HG03457 (cell line): ENCODE results near the gene TRIM27.
"Not testable (repeated sequence)": the region's sequence is repeated elsewhere in the genome, so short reads cannot be mapped to it uniquely, and the experiment has no call there.

Experiments
- ATAC-seq: cut with Tn5 transposase; IDR thresholded peaks from one replicate; pipeline ENCODE4 v1.9.1; 2021; ENCODE audit warnings: moderate number of reproducible peaks; ENCODE audit not compliant: unreplicated experiment

TRIM27 gene

DNA sequence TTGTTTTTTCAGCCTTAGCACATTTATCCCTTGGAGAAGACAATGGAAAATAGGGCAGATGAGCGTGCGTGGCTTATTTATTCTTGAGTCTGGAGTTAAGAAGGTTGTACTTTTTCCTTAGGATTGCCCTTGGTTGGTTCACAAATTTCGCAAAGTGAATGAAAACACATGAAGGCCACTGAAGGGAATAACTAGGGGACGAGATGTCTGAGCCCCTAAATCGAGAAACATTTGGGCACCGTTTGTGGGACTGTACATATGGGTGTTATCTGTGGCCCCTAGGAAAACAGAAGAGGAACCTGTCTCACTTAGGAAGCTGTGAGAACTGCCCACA is 19.4 kb upstream of the TRIM27 start:
- no peak for ATAC-seq

DNA sequence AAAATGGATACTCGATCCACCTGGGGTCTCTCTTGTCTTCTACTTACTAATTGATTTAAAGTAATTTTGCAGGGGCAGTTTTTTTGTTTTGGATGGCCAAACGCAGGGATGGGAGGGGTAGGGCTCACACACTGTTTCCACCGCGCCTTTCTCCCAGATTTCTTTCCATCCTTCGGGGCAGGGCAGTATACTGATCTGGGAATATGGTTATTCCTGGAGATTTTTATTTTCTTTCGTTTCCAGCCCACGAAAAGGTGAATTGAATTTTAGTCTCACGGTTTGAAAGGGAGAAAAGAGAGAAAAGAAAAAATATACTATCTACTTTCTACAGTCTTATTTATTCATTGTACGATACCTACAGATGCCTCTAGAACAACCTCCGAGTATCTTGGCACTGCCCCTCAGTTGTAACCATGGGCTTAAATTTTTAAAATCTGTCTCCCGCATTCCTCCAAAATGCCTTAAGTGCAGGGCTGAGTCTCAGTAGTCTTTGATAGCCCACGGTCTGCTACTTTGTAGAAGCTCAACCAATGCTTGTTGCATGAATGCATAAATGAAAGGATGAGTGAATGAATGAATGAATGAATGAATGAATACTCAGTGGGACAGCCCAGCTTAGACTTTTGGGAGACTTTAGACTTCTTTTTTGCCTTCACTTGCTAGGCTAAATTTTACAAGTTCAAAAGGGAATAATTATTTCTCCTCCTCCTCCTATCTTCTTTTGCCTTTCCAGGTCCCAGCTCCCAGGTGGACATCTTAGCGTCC is 18.1 kb upstream of the TRIM27 start:
- no peak for ATAC-seq

DNA sequence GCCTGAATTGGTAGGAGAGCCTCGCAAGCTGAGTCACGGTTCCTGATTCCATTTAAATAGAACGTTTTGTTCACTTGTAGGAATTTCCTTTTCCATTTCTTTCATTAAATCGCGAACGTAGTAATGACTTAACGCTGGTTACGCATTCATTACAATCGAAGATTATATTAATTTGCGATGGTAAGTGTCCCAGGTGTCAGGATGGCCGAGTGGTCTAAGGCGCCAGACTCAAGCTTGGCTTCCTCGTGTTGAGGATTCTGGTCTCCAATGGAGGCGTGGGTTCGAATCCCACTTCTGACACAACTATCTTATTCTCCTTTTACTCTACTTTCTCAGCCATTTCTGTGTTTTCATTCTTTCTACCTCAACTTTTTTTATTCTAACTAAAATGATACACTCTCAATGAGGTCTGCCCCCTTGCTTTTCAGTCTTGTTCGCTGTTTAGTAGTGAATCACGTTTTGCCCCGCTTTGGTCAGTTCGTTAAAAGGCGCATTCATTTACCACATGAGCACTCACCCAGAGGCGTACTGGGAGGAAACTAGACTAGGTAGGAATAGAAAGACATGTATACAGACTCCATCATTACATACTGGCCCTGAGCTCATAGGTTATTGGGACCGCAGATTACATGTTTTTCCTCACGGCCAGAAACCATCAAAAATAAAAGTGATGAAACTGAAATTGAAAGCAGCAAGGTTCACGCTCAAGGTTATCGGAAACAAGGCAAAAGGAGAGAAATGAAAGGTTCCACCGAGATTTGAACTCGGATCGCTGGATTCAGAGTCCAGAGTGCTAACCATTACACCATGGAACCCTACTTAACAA is 17.3 kb upstream of the TRIM27 start:
- ATAC-seq, result peak; percentile 51

DNA sequence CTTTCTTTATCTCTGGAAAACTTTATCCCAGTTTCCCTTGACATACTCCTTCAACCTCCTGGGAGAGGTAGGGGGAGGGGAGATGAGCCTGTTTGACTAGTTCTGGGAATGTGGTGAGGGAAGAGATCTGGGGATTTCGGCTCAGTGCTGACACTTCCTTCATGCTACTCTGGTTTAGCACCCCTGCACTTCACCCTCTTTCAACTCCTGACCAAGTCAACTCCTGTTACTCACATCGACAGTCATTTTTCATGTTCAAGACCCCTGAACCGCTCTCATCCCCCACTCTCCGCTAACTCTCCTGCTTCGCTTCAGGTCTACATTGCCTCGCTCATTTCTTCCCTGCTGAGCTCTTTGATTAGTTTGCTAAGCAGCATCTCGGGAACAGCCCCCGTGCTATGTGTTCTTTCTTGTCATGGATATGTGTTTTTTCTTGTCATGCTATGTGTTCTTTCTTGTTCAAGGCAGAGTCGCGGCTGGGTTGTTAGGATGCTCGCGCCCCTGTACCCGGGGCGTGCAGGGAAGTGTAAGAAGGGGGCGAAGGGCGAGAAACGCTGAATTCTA is 16.6 kb upstream of the TRIM27 start:
- ATAC-seq, result peak; percentile 18

DNA sequence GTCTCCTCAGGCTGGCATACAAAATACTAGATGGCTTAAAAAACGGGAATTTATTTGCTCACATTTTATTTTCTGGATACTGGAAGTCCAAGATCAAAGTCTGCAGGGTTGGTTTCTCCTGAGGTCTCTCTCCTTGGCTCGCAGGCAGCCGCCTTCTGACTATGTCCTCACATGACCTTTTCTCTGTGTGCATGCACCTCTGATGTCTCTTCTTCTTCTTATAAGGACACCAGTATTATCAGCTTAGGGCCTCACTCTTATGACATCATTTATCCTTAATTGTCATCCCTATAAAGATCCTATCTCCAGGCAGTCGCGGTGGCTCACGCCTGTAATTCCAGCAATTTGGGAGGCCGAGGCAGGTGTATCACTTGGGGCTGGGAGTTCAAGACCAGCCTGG is 9.3 kb upstream of the TRIM27 start:
- ATAC-seq, result no peak

DNA sequence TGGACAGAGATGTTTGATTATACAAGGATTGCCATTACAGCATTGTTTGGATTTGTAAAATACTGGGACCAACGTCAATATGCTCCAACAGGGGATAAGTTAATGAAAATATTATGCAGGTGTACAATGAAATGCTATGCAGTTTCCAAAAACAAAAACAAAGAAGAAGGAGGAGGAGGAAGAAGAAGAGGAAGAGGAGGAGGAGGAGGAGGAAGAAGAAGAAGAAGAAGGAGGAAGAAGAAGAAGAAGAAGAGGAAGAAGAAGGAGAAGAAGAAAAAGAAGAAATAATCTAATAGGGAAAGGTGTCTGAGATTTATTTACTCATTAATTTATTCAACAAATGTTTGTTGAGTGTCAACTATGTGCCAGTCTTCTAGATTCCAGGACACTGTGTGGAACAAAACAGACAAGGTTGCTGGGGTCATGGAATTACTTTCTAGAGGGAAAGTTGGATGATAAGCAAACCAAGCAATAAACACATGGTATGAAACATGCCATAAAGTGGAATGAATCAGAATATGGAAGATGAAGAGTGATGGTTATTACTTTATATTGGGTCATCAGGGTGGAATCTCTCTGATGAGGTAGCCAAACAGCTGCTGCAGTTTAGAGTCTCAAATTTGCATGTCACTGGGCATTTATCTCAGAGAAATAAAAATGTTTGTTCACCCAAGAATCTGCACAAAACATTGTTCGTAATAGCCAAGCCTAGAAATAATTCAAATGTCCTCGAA is 6.3 kb upstream of the TRIM27 start:
- no peak for ATAC-seq

DNA sequence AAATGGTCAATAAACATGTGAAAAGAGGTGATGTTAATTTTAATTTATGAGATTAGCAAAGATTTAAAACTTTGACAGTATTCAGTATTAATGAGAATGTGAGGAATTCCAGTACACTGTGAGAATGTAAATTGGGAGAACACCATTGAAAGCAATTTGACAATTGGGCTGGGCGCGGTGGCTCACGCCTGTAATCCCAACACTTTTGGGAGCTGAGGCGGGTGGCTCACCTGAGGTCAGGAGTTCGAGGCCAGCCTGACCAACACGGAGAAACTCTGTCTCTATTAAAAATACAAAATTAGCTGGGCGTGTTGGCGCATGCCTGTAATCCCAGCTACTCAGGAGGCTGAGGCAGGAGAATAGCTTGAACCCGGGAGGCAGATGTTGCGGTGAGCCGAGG is 5.6 kb upstream of the TRIM27 start:
- not testable (repeated sequence) for ATAC-seq

DNA sequence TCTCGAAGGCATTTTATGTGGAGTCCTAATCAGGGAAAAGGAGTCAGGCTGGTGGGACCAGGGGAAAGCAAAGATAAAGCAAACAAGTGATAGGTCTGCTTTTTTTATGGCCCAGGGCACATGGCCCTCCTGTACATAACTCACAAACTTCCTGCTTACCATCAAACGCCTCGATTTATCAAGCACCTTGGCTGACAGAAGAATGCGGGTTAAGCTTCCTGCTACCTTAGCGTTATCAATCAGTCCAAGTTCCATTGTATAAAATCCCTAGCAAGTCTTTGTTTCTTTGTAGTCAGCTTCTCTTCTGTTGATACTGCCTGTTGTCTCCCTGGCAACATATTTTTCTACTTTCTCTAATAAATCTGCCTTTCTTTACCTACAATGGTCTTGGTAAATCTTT is 4.1 kb upstream of the TRIM27 start:
- ATAC-seq, result no peak

DNA sequence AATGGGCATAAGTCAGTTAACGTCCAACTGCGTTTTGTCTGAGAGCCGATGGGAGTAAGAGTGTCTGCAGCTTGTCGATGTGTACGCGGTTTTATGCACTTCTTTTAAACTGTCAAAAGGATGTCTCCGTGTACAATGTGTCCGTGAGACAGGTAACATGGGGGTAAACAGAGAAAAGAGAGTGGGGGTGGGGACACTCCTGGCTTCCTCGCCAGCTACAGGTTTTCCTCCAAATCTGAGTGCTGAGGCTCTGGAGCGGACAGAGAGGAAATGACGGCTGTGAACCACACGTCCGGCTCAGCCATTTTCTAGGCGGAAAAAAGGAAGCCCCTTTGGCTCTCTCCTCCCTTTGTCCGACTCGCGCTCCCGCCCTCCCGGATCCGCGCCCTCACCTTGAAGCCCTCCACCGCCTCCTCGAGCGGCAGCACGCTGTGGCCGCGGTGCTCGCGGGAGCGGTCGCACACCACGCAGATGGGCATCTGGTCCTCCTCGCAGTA is 916 bp downstream of the TRIM27 start:
- ATAC-seq, result peak; percentile 14

DNA sequence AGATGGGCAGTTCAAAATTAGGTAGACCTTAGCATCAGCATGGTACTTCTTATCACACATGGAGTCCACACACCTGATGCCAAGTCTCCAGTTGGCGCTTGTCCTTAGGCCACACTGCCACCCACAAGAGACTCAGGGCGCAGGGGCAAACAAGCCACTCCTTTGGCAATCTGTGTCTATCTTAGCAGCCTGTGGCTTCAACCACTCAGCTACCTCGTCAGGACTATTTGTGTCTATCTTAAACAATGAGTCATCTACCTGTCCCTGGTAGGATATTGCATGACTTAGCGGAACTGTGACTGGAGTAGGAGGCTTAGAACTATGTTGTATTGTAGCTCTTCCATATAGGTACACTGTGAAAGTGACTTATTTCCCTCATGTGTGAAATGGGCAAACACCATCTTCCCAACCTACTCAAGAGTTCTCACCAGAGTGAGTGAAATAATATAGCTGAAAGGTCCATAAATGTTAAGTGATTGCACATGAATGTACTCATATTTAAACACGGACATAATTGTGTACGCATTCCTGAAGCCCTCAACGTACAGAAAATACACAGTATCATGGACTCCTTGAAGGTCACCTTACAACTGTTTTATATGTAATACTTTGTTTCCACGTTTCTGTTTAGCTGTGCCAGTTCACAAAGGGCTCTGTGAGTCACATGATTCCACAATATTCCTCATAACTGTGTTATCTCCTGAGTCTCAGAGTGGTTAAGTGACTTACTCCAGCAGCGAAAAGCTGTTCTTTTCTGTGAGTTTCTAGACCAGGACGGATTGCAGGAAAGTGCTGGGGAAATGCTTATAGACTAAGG is 1.6 kb downstream of the TRIM27 start:
- no peak for ATAC-seq

DNA sequence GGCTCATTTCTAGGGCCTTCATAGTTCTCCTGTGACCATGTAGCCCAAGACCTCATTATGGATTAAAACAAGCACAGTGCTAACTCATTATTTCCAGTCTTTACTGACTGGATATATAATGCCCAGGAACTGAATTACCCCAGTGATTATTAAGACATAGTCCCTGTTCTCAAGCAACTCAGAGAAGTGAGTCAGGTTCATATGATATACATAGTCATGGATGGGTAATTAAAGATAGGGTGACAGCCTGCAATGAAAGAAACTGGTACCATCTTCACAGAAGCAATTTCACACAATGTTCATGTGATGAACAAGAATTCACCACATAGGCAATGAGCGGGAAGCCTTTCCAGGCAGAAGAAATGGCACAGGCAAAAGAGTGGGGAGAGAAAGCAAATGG is 3.5 kb downstream of the TRIM27 start:
- no peak for ATAC-seq

DNA sequence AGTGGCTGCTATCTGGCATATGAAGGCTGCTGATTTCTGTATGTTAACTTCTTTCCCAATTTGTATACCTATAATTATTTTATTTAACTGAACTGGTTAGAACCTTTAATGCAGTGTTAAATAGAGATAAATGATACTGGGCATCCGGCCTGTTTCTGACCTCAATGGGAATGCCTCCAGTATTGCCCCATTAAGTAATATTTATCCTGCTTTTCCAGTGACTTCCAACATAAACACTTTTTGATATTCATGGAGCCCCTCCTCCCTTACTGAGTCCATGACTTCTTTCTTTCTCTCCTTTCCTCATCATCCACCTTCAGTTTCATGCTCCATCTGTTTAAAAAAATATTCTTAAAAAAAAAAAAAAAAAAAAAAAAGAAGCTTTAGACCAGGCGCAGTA is 8.8 kb downstream of the TRIM27 start:
- no peak for ATAC-seq

DNA sequence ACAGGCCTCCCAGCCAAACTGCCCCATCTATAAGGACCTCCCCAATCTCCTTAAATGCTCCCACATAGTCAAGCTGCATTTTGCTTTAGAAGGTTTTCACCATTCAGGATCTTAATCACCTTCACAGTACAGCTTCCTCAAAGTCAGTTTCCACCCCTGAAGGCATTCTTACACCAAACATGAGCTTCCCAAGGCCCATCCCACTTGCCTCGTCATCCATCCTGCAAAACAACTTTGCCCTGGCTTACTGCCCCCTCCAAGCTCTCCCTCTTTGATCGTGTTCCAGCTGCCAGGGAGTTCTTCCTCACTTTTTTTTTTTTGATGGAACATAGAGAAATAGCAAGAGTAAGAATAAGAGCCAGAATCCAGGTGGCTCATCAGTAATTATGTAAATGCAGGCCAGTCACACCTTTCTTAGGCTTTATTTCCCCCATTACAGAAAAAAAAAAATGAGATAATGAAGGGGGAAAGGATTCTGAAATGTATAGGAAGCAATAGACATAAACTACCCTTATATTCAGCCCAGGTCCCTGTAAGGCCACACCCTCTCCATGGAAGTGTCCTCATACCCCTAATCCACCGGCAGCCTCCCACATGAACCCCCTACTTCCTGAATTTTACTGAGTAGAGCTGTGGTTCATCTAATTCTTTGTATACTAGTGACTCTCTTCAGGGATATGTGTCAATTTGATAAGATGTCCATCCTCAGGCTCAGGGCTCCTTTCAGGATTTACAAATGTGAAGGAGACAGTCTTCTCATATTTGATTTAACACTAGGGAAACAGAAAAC is 12.7 kb downstream of the TRIM27 start:
- ATAC-seq, result no peak

DNA sequence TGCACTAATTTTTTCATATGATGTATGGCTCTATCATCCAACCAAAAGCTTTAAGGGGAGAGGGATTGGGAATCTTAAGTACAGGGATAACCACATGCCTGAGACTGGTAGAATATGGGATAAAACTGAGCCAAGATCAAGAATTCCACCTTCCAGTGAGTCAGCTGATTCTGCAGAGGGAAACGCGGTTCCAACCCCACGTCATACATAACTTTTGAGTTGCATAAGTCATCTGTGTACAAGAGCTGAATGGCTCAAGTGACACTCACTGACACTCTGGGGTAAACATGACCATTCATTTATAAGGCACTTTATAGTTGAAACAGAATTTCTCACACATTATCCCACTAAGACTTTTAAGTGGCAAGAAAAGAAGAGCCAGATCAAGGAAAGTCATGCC is 16.4 kb downstream of the TRIM27 start:
- no peak for ATAC-seq

DNA sequence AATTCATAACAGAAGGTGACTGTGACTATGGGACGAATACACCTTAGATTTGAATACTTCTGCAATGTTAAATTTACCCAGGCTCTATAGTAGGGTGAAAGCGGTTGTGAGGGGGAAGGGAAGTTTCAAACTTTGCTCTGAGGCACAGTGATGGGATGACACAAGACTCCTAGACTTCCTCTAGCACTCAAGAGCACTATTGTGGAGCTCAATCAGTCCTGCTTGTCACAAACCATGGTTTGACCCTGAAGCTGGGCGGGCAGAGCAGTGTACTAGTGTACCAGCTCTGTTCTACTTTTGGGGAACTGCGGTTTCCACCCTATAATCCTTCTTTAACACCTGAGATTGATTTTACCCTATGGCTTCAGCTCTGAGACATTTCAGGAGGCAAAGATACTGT is 17.1 kb downstream of the TRIM27 start:
- ATAC-seq, result no peak

DNA sequence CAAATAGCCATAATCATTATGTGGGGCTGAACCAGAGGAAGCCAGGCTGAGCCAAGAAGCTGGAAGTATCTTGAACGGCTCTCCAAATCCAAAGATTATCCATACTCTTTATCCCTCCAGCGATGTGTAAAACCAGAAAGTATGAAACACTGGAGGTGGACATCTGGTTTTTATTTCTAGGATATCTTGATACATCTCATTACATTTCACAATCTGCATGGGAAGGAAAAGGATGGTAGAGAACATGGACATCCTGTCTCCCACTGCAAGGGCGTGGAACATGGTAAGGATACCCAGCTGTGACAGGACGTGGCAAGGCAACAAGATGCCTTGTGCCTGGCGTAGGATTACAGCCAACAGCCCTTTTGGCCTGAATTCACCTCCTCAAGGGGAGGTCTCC is 20.1 kb downstream of the TRIM27 start:
- ATAC-seq, result no peak

DNA sequence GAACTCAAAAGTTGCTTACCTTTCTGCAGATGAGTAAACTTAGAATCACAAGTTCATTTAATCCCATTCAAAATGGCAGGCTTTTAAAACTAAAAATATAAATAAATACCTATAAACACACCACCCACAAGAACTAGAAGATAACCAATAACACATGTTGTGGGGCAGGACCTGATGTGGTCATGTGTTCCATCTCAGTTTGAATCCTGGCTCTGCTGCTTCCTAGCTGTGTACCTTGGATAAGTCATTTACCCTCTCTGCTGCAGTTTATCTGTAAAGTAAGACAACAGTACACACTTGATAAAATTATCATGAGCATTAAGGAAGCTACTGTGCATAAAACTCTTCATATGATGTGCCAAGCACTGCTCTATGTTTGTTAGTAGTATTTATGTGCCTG is 22.0 kb downstream of the TRIM27 start:
- ATAC-seq, result no peak

DNA sequence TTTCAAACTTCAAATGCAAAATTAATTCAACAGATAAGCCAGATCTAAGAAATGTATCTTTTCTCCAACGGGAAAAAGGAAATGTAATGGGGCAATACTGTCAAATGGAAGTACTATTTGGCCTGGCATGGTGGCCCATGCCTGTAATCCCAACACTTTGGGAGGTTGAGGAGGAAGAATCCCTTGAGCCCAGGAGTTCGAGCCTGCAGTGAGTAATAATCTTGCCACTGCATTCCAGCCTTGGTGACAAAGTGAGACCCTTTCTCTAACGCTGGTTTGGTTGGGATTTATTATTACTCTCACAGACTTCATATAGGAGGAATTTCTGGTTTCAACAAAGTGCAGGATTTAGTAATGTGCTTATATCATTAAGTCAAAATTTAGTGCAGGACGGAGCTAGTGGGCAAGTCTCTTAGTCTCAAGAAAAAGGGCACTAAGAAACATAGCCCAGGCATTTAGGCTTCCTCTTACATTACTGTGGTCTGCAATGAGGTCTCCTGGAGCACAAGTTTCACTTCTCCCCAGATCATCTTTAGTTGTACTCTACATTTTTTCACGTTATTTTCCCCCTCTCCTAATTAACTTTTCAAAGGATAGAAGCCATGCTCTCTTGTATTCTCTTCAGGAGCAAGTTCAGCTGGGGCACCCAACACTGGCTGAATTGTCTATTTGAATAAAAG is 23.1 kb downstream of the TRIM27 start:
- no peak for ATAC-seq

DNA sequence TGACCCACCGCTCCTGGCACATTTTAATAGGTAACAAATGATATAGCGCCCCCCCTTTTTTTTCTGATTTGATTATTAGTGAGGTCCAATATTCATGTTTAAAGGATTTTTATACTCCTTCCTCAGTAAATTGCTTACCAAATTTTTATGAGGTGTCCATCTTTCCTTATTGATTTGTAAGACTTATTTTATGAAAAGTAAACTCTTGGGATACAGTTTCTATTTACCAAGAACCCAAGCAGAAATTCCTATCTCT is 25.1 kb downstream of the TRIM27 start:
- no peak for ATAC-seq

DNA sequence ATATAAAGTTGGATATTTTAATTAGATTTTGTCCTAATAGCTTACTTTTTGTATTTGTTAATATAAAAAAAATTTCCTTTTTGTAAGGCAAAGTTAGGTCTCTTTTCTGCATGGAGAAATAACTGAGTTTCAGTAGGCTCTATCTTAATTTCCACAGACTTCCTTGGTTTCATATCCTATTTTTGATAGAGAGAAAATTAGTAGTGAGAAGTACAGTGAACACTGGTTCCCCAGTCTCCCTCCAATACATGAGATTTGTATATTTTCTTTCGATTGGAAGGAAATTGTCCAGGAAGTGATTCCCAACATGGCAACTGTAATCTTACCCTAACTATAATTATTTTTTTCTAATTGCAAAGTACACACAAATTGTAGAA is 26.4 kb downstream of the TRIM27 start:
- ATAC-seq, result no peak
